ENCODE measurements around the gene PRSS56. TPM values are rescaled to one million over a fixed set of nuclear protein-coding genes. Genes with fewer than 3 reads are reported as not detected.

Gene PRSS56
- total and polyA plus RNA-seq, 2 of the 8 experiments (the other 6 are each of a cell fraction or from before 2014, with no cell fraction given), result 0.03 TPM; not detected in 1

DNA sequence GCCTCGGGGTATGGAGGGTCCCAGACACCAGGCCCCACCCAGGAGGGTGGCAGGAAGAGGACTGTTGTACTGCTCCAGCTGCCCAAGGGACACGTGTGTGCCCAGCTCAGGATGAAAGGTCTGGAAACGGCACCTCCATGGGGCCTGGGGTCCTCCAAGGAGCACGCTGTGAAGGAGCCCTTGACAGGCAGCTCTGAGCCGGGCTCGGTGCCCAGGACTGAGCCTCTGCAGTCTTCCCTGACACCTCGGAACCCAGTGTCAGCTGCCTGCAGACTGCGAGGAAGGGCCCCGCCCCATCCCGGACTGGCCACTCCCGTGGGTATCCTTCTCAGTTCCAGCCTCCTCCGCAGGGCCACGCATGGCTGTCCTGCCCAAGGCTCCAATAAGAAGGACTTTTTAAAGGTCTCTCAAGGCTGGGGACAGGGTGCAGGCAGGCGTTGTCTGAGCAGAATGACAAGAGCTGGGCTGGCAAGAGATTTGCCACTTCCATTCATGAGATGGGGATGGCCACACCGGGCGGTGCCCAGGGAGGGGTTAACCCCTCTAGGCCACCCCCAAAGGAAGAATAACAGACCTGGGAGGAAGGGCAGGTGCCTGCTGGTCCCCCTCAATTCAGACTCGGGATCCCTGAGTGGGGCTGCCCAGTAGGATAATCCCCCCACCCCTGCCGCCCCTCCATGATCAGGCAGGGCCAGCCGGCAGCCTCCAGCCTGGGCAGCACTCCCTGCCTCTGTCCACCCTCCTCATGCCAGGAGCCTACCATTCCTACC is 41.4 kb upstream of the PRSS56 start (continued):
- no peak for TF ChIP-seq NRF1 (IDR thresholded peaks at IDR 0.05; ENCODE audit: low read depth, low read length)
- TF ChIP-seq RXRA (IDR thresholded peaks at IDR 0.05; ENCODE audit: insufficient read depth, low read depth, low read length), result no peak
- no peak for TF ChIP-seq SIN3A (conservative IDR thresholded peaks at IDR 0.05 in 1 of 2, IDR thresholded peaks at IDR 0.05 in 1 of 2; ENCODE audit: low read depth in 1 of 2, low read length in 2 of 2)

Data from H1 (cell line).